ENCODE results near the gene TEKTIP1.

DNA sequence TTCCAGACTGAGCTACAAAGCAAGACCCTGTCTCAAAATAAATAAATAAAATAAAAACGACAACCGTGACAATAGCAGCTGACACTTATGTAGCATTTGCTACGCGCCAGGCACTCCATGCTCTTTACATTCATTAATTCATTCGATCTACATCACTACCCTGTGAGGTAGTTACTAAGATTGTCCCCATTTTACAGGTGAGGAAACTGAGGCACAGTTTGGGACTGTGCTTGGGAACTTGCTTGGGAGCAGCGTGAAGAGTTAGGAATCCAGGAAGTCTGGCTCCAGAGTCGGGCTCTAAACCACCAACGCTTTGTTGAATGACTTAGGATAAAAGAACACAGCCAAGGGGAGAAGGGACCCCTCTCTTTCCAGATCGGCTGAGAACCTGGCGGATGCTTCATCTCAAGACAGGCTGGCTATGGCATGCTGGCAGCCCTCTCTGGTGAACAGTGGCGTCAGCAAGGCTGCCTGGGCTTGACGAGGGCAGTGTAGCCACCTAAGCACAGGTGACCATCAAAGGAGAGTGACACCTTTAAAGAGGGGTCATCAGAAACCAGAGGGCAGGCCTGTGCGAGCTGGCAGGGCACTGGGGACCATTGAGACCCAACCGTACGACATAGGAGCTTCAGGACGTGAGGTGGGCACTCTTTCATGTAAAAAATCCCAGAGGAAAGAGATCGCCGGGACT lies 39.1 kb upstream of the TEKTIP1 start:
- TF ChIP-seq ARNT (IDR thresholded peaks at IDR 0.05) (no peak), BHLHE40 (IDR thresholded peaks at IDR 0.05; ENCODE audit: borderline replicate concordance) (no peak), NFRKB (IDR thresholded peaks at IDR 0.05) (no peak)

Data from HEK293T (cell line).